OCI-LY7 (cell line): ENCODE results near the gene EXT2. TPM values are rescaled to one million over a fixed set of nuclear protein-coding genes. Genes with fewer than 3 reads are reported as not detected.
A peak's percentile ranks its signal among the peaks of the same experiment; 100 is the strongest.

ENCODE experiments used
- BruUV-seq: library from RNA; stranded (reverse); fragments of 400-500 nt; replicated peaks from 2 replicates; lab custom pipeline; 2021; lab: Mats Ljungman, UMichigan
- CTCF ChIA-PET: fragments of 300-600 bp; sonication (Branson Sonifier 250); formaldehyde crosslinking; loops from one replicate; lab custom pipeline; 2022; ENCODE audit warnings: antibody characterized with exemption; ENCODE audit not compliant: unreplicated experiment; lab: Charles Lee
- POLR2A ChIA-PET: fragments of 300-600 bp; sonication (Branson Sonifier 250); formaldehyde crosslinking; loops from one replicate; lab custom pipeline; 2022; ENCODE audit warnings: antibody characterized with exemption; lab: Charles Lee
- DNase-seq: peaks from one replicate; pipeline ENCODE4 v3.0.0-alpha.2; 2015; ENCODE audit warnings: low spot score
- H2AFZ ChIP-seq: fragments of 200-600 bp; sonication (generic), shearing (Covaris generic); 2 replicates; pipeline ENCODE4 v1.6.1; 2014; ENCODE audit warnings: mild to moderate bottlenecking, antibody characterized with exemption, low read length, moderate library complexity
- H3K27ac ChIP-seq: fragments of 200-600 bp; sonication (generic); 2 replicates; pipeline ENCODE4 v1.5.1; 2014; ENCODE audit warnings: mixed run types, low read depth, mild to moderate bottlenecking, moderate library complexity, low read length, inconsistent platforms; ENCODE audit not compliant: poor library complexity, severe bottlenecking
- H3K36me3 ChIP-seq: fragments of 200-600 bp; sonication (generic); 2 replicates; pipeline ENCODE4 v1.6.1; 2014; ENCODE audit warnings: mild to moderate bottlenecking, antibody characterized with exemption, low read length, moderate library complexity, mixed read lengths; ENCODE audit not compliant: insufficient read depth
- H3K4me1 ChIP-seq: fragments of 200-600 bp; sonication (generic); 2 replicates; pipeline ENCODE4 v1.5.1; 2014; ENCODE audit warnings: mild to moderate bottlenecking, low read length; ENCODE audit not compliant: insufficient read depth, poor library complexity, severe bottlenecking
- H3K4me2 ChIP-seq: fragments of 200-600 bp; sonication (generic); 2 replicates; pipeline ENCODE4 v1.6.1; 2014; ENCODE audit warnings: mild to moderate bottlenecking, low read length
- H3K4me3 ChIP-seq: fragments of 200-600 bp; sonication (generic); 2 replicates; pipeline ENCODE4 v1.5.1; 2014; ENCODE audit warnings: mild to moderate bottlenecking, low read depth, low read length; ENCODE audit not compliant: poor library complexity, severe bottlenecking
- H3K79me2 ChIP-seq: fragments of 200-600 bp; sonication (generic); 2 replicates; pipeline ENCODE4 v1.6.1; 2016; ENCODE audit warnings: low read depth, mild to moderate bottlenecking, low read length, moderate library complexity, mixed read lengths; ENCODE audit not compliant: insufficient read depth
- H3K9me2 ChIP-seq: fragments of 200-600 bp; sonication (generic); 2 replicates; pipeline ENCODE4 v1.6.1; 2016; ENCODE audit warnings: mild to moderate bottlenecking, low read length, mixed read lengths; ENCODE audit not compliant: insufficient read depth
- H3K9me3 ChIP-seq: fragments of 200-600 bp; sonication (generic); 2 replicates; pipeline ENCODE4 v1.6.1; 2014; ENCODE audit warnings: mild to moderate bottlenecking, mixed run types, low read length, mixed read lengths
- H4K20me1 ChIP-seq: fragments of 200-600 bp; sonication (generic); 2 replicates; pipeline ENCODE4 v1.6.1; 2014; ENCODE audit warnings: mild to moderate bottlenecking, antibody characterized with exemption, low read length, moderate library complexity, mixed read lengths; ENCODE audit not compliant: insufficient read depth
- EZH2phosphoT487 ChIP-seq: fragments of 200-600 bp; sonication (generic); IDR thresholded peaks from 2 replicates; pipeline ENCODE4 v1.6.1; 2018; ENCODE audit warnings: low read depth, borderline replicate concordance, mild to moderate bottlenecking, mixed run types, antibody characterized with exemption, low read length, moderate library complexity, mixed read lengths
- intact Hi-C: fragments of 100-400 bp; cut with micrococcal nuclease; formaldehyde crosslinking; loops from one replicate; pipeline ENCODE4 v1.10.0; 2022; ENCODE audit not compliant: unreplicated experiment
- total RNA-seq, 2 experiments: library from RNA; depleted of rRNA in 1 of 2; stranded (reverse); fragments of >200 nt in 1 of 2; shearing (Covaris generic) in 1 of 2; gene quantifications; 2 replicates each; pipeline ENCODE4 v1.2.3, GENCODE V29; 2014 to 2022
- TF ChIP-seq, protein P1 (sequence below): fragments of 200-600 bp; sonication (generic); conservative IDR thresholded peaks from 2 replicates; pipeline ENCODE4 v1.5.1; 2014; ENCODE audit warnings: mild to moderate bottlenecking, antibody characterized with exemption, low read length, moderate library complexity, mixed read lengths

EXT2 gene
- total RNA-seq, 2 experiments from 2014 or later, result 22.3 to 31.8 TPM

DNA sequence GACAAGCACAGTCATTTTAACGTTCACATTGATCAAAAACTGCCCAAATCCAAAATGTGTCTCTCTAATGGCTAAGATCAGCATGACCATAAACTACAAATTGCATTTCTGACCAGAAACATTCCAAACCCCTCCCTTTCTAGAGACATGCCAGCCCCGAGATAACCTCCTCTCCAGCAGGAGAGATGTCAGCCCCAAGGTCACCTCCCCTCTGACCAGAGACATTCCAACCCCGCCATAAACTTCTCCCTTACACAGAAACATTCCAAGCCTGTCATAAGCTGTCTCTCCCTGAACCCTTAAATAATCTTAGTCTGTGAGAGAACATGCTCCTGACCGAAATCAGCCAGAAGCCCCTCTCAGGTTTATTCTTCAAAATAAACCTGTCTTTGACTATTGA lies 6.6 kb upstream of the EXT2 start:
- Histone ChIP-seq H2AFZ (no peak overlapping the region), H3K9me3 (no peaks in the 10 kb centered on the region), H3K9me2 (no peaks in the 10 kb centered on the region), H3K36me3 (no peaks in the 10 kb centered on the region), H3K4me1 (no peaks in the 10 kb centered on the region), H4K20me1 (no peaks in the 10 kb centered on the region), H3K4me2 (no peak overlapping the region), H3K79me2 (no peaks in the 10 kb centered on the region), H3K27ac (no peak overlapping the region), H3K4me3 (no peak overlapping the region)
- ChIA-PET POLR2A (interaction anchor here (0.7 kb wide), 1 partner anchor 643 kb away, joined by 3 read pairs; no protein-coding TSS in a partner anchor), CTCF (no interaction called here)
- no peak for DNase-seq
- no TSS peak for BruUV-seq
- TF ChIP-seq, protein P1, sequence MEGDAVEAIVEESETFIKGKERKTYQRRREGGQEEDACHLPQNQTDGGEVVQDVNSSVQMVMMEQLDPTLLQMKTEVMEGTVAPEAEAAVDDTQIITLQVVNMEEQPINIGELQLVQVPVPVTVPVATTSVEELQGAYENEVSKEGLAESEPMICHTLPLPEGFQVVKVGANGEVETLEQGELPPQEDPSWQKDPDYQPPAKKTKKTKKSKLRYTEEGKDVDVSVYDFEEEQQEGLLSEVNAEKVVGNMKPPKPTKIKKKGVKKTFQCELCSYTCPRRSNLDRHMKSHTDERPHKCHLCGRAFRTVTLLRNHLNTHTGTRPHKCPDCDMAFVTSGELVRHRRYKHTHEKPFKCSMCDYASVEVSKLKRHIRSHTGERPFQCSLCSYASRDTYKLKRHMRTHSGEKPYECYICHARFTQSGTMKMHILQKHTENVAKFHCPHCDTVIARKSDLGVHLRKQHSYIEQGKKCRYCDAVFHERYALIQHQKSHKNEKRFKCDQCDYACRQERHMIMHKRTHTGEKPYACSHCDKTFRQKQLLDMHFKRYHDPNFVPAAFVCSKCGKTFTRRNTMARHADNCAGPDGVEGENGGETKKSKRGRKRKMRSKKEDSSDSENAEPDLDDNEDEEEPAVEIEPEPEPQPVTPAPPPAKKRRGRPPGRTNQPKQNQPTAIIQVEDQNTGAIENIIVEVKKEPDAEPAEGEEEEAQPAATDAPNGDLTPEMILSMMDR, result no peak
- TF ChIP-seq EZH2phosphoT487, result no peak
- intact Hi-C loops, result no loop called here

DNA sequence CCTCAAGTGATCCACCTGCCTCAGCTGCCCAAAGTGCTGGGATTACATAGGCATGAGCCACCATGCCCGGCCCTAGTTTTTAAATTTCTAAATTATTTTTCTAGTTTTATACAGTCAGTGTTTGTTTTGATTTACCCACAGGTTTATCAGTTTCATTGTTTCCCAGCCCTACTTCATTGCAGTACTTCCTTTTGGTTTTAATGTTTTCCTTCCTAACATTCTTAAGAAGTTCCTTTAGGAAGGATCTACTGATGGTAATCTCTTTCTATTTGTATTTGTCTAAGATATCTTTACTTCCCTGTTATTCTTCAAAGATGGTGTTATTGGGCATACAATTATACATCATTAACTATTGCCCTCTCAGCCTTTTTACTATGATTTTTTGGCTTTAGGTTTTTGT lies 4.9 kb upstream of the EXT2 start:
- Histone ChIP-seq H3K9me3 (no peaks in the 10 kb centered on the region), H3K4me3 (no peak overlapping the region), H3K4me1 (no peaks in the 10 kb centered on the region), H2AFZ (no peak overlapping the region), H3K27ac (no peak overlapping the region), H3K36me3 (no peaks in the 10 kb centered on the region), H4K20me1 (no peaks in the 10 kb centered on the region), H3K4me2 (no peak overlapping the region), H3K9me2 (no peaks in the 10 kb centered on the region), H3K79me2 (no peaks in the 10 kb centered on the region)
- TF ChIP-seq, protein P1, result no peak
- POLR2A ChIA-PET, result interaction anchor here (0.6 kb wide), 2 partner anchors 19 to 475 kb away, joined by 3 read pairs; partner anchors contain the start of gene CD82
- DNase-seq, result no peak
- intact Hi-C loops, result loop anchor here (5.0 kb wide), 1 partner anchor 197 kb away; no protein-coding TSS in a partner anchor
- CTCF ChIA-PET, result no interaction called here
- no TSS peak for BruUV-seq

DNA sequence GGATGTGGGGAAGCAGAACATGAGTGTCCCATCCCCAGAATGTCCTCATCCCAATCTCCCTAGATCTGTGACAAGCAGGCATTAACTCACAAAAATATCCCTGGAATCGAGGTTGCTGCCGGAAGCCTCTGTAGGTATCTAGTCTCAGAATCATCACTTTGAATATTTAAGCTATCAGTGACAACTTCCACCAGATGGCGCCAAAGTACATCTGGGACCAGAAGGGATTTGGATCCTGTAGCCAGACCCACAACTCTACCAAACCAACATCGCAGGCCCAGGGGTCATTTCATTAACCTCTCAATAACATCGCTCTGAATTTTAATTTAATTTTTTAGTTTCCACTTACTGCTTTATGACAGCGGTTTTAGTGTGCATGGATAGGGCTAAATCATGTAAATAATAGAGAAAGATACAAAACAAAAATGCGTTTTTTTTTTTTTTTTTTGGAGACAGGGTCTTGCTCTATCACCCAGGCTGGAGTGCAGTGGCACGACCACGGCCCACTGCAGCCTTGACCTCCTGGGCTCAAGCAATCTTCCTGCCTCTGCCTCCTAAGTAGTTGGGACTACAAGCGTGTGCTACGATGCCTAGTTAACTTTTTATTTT lies 1.1 kb upstream of the EXT2 start:
- ChIA-PET POLR2A (interaction anchor here (1.4 kb wide), 1 partner anchor 10 kb away, joined by 6 read pairs; no protein-coding TSS in a partner anchor), CTCF (interaction anchor here (0.6 to 1.0 kb wide), 4 partner anchors 10 to 16 kb away, joined by 3 to 4 read pairs (median 3); no protein-coding TSS in a partner anchor)
- peaks cover 6% of the 10 kb centered on the region for H3K4me1 ChIP-seq
- H3K4me3 ChIP-seq, result no peak overlapping the region
- intact Hi-C loops, result loop anchor here (5.0 kb wide), 1 partner anchor 193 kb away; no protein-coding TSS in a partner anchor
- H3K36me3 ChIP-seq, result no peaks in the 10 kb centered on the region
- H3K9me2 ChIP-seq, result no peaks in the 10 kb centered on the region
- H3K4me2 ChIP-seq, result peak overlapping the region; percentile 37; the same call in 1 of the 2 replicates
- TF ChIP-seq, protein P1, result peak; percentile 87
- no peak for TF ChIP-seq EZH2phosphoT487
- DNase-seq, result peak; percentile 88
- no peaks in the 10 kb centered on the region for H4K20me1 ChIP-seq
- no peaks in the 10 kb centered on the region for H3K79me2 ChIP-seq
- no peak overlapping the region for H3K27ac ChIP-seq
- BruUV-seq, result no TSS peak
- no peaks in the 10 kb centered on the region for H3K9me3 ChIP-seq
- peak overlapping the region; percentile 66; the same call in 1 of the 2 replicates for H2AFZ ChIP-seq
